SK-N-MC (cell line): ENCODE results near the gene TP53BP2.
"Not testable (repeated sequence)": the region's sequence is repeated elsewhere in the genome, so short reads cannot be mapped to it uniquely, and the experiment has no call there.

Source experiments
- DNase-seq: peaks from one replicate; pipeline ENCODE4 v3.0.0-alpha.2; 2011; ENCODE audit warnings: low read depth, low spot score
- H3K27ac ChIP-seq: fragments of 200-600 bp; sonication (generic); 2 replicates; pipeline ENCODE4 v1.5.1; 2016; ENCODE audit warnings: mixed run types
- H3K36me3 ChIP-seq: fragments of 200-600 bp; sonication (generic); 2 replicates; pipeline ENCODE4 v1.6.1; 2017; ENCODE audit warnings: antibody characterized with exemption, low read length, mixed read lengths; ENCODE audit not compliant: insufficient read depth
- H3K4me3 ChIP-seq: fragments of 200-600 bp; sonication (generic); 2 replicates; pipeline ENCODE4 v1.5.1; 2016
- H3K9ac ChIP-seq: fragments of 200-600 bp; sonication (generic); 2 replicates; pipeline ENCODE4 v1.8.0; 2017; ENCODE audit warnings: mixed run types, mixed read lengths; ENCODE audit not compliant: insufficient read length
- H3K9me3 ChIP-seq: fragments of 200-600 bp; sonication (generic); 2 replicates; pipeline ENCODE4 v1.6.1; 2017; ENCODE audit warnings: low read depth, mild to moderate bottlenecking, antibody characterized with exemption, low read length, moderate library complexity, mixed read lengths
- EZH2 ChIP-seq: fragments of 200-600 bp; sonication (generic); IDR thresholded peaks from one replicate; pipeline ENCODE4 v1.6.1; 2017; ENCODE audit warnings: antibody characterized with exemption
- FOXP2 ChIP-seq: optimal IDR thresholded peaks from 2 replicates; pipeline ENCODE3; 2011; ENCODE audit warnings: mild to moderate bottlenecking, moderate library complexity; ENCODE audit not compliant: insufficient read depth; ENCODE audit errors: extremely low read length, control extremely low read depth
- POLR2AphosphoS5 ChIP-seq: IDR thresholded peaks from 2 replicates; pipeline ENCODE4 v1.6.1; 2012; ENCODE audit warnings: mild to moderate bottlenecking, low read depth, low read length, borderline replicate concordance

Gene TP53BP2

GRCh38 chr1:223745731-223746130 is 100.0 kb downstream of the TP53BP2 start:
- H3K27ac ChIP-seq, result no peak overlapping the region
- TF ChIP-seq POLR2AphosphoS5 (no peak), FOXP2 (no peak), EZH2 (no peak)
- no peak overlapping the region for H3K4me3 ChIP-seq
- no peak overlapping the region for H3K9ac ChIP-seq
- DNase-seq, result no peak
- peaks cover 3% of the 10 kb centered on the region; the same call in 1 of the 2 replicates for H3K36me3 ChIP-seq
- no peaks in the 10 kb centered on the region for H3K9me3 ChIP-seq

- H3K9ac ChIP-seq, result no peak overlapping the region
- H3K27ac ChIP-seq, result no peak overlapping the region
- H3K36me3 ChIP-seq, result peaks cover 3% of the 10 kb centered on the region; the same call in 1 of the 2 replicates
- no peak for DNase-seq
- no peak for TF ChIP-seq EZH2
- TF ChIP-seq POLR2AphosphoS5, result no peak
- no peak for TF ChIP-seq FOXP2
- no peaks in the 10 kb centered on the region for H3K9me3 ChIP-seq
- H3K4me3 ChIP-seq, result no peak overlapping the region
These were observed 102.8 kb downstream of the TP53BP2 start for GRCh38 chr1:223742856-223743517.

- H3K9ac ChIP-seq, result no peak overlapping the region
- H3K9me3 ChIP-seq, result no peaks in the 10 kb centered on the region
- H3K36me3 ChIP-seq, result peaks cover 3% of the 10 kb centered on the region; the same call in 1 of the 2 replicates
- no peak overlapping the region for H3K4me3 ChIP-seq
- no peak for TF ChIP-seq FOXP2
- TF ChIP-seq EZH2, result no peak
- TF ChIP-seq POLR2AphosphoS5, result no peak
- DNase-seq, result no peak
- no peak overlapping the region for H3K27ac ChIP-seq
These were observed 103.9 kb downstream of the TP53BP2 start for GRCh38 chr1:223741861-223742260.

DNA sequence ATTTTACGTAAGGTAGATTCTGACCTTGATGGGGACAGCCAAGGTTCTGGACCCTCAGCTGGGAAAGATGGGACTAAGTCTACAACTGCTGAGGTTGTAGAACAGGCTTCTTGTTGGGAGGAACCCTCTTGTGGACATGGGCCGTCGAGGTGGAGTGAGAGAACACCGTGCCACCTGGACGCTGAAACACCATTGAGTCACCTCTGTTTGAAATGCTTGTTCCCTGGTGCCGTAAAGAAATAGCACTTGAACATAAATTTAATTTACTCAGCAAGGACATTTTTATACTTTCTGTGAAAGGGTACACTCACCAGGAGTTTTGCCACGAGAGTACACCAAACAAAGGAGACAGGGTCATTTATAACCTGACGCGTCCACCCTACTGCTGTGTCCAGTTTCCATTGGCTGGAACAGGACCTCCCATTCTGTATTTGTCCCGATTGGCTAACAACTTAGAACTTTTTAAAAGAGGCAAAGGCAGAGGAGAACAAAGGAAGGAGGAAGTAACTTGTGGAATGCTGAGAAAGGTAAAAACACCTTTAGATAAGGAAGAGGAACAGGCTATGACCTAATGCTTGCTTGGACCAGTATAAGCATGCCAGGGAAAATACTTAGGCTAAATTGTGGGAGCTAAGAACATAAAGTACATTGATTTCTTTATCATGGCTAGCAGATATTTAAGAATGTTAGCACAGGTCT is 105.6 kb downstream of the TP53BP2 start:
- H3K36me3 ChIP-seq, DNase-seq, H3K9ac ChIP-seq, H3K9me3 ChIP-seq: not testable (repeated sequence)
- Histone ChIP-seq H3K4me3 (peak overlapping the region; percentile 38; the same call in 1 of the 2 replicates), H3K27ac (peak overlapping the region; percentile 76; the same call in 1 of the 2 replicates)

- TF ChIP-seq POLR2AphosphoS5 (no peak), FOXP2 (no peak), EZH2 (no peak)
- H3K9me3 ChIP-seq, result no peaks in the 10 kb centered on the region
- peak overlapping the region; percentile 76; the same call in 1 of the 2 replicates for H3K27ac ChIP-seq
- no peak overlapping the region for H3K9ac ChIP-seq
- no peaks in the 10 kb centered on the region for H3K36me3 ChIP-seq
- DNase-seq, result peak; percentile 52
- H3K4me3 ChIP-seq, result peak overlapping the region; percentile 38
These were observed 106.2 kb downstream of the TP53BP2 start for GRCh38 chr1:223739366-223740037.

GRCh38 chr1:223738465-223739365 is 107.0 kb downstream of the TP53BP2 start:
- Histone ChIP-seq H3K27ac (0 out of 2 replicates have a peak overlapping the region, but pooled peaks have one; percentile 3), H3K36me3 (no peaks in the 10 kb centered on the region), H3K9ac (no peak overlapping the region), H3K4me3 (no peak overlapping the region), H3K9me3 (no peaks in the 10 kb centered on the region)
- TF ChIP-seq POLR2AphosphoS5 (no peak), FOXP2 (no peak), EZH2 (no peak)
- DNase-seq, result no peak

DNA sequence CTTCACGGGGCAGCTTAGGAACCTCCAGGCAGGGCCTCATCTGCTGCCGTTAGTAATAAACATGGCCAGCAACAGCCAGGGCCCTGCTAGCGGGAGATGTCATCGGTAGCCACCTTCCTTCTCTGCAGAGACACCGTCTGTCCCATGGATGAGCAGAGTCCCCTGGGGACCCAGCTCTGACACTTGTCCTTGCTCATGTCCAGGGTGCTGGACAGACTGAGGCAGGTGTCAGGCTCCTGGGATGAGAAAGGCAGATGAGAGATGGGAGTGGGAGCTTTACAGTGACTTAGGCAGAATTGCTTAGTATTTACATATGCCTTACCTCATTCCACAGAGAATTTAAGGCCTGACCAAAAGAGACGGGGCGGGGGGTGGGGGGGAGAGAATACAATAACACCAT is 108.4 kb downstream of the TP53BP2 start:
- DNase-seq, result no peak
- Histone ChIP-seq H3K9ac (no peak overlapping the region), H3K27ac (no peak overlapping the region), H3K9me3 (no peaks in the 10 kb centered on the region), H3K4me3 (no peak overlapping the region), H3K36me3 (no peaks in the 10 kb centered on the region)
- TF ChIP-seq POLR2AphosphoS5, result no peak

DNA sequence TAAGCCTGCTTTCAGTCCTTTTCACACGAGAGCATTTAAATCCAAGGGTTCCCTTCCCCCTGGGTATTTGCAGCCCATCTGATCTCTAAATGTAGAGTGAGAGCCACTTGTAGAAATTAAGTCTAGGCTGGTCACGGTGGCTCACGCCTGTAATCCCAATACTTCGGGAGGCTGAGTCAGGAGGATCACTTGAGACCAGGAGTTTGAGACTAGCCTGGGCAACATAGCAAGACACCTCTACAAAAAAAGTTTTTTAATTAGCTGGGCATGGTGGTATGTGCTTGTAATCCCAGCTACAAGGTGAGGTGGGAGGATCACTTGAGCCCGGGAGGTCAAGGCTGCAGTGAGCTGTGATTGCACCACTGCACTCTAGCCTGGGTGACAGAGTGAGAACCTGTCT is 109.1 kb downstream of the TP53BP2 start:
- DNase-seq, H3K9me3 ChIP-seq, H3K36me3 ChIP-seq, H3K4me3 ChIP-seq, H3K9ac ChIP-seq, H3K27ac ChIP-seq: not testable (repeated sequence)
